ENCODE measurements around the gene HMCN1.

The HMCN1 gene

GRCh38 chr1:185733818-185734735 is at the start of gene HMCN1:
Gene HMCN1 (plus strand): TSS chr1:185734391. CDS start chr1:185734780, 389 bp downstream.
- DNase-seq, result no peak

DNA sequence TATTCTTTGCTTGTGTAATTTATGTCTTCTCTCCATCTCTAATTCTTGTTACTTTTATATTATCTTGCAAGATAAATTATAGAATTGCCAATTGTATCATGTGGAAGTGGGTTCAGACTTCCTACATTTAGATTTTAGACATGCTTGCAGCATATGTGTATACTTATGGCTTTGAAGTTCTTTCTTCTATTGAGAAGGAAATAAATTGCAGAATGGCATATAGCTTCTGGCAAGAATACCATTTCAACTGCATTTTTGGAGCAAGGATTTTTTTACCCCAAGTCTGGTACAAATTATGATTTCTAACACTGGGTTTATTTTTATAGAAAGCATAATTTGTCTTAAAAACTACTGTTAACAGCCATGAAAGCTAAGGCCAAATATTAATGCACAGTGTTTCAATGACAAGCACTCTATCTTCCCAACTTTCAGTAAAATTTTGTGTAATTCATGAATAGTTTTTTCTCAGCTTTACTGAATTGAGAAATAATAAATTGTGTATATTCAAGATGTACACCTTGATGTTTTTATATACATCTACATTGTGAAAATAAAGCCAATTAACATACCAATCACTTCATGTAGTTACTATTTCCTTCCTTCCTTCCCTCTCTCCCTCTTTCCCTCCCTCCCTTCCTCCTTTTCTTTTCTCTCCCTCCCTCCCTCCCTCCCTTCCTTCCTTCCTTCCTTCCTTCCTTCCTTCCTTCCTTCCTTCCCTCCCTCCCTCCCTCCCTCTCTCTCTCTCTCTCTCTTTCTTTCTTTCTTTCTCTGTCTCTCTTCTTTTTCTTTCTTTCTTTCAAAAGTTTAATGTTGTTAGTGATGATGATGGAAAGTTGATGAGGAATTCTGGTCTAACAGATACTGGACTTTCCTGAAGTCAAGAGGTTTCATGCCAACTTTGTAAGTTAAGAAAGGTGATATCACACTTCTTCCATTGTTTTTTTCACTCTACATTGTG is 47.1 kb upstream of the HMCN1 start:
- DNase-seq, result no peak

DNA sequence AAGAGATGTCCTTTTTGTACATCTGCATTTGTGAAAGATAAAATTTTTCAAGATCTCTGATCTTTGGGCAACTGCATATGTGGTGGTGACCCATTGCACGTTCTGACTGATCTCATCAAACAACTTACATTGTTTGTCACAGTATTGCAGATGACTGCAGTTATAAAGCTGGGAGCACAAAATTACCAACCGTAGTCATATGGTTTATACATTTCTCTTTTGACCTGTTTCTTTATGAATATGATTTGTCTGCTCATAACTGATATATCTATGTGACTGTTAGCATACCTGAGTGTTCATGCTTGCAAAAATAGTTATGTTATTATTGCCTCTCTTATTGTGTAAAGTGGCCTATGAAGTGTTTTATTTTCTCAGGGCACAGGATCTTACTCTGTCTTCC is 43.7 kb upstream of the HMCN1 start:
- DNase-seq, result no peak

DNA sequence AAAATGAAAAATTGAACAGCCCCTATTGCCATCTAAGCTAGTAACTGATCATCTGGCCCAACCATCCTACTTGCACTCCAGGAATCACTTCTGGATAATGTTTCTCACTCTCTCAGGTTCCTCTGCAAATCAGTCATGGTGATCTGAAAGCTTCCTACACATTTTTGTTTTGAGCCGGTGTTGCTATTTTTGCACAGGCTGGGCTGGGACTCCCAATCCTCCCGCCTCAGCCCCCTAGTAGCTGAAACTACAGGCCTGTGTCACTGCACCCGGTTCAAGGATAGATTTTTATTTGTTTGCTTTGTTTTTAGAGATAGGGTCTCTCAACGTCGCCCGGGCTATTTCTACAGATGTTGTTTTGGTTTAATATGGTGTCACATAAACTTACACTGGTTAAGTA is 40.5 kb upstream of the HMCN1 start:
- DNase-seq, result no peak

GRCh38 chr1:185694081-185694480 is 40.1 kb upstream of the HMCN1 start:
- DNase-seq, result no peak

GRCh38 chr1:185695299-185695698 is 38.9 kb upstream of the HMCN1 start:
- DNase-seq, result no peak

DNA sequence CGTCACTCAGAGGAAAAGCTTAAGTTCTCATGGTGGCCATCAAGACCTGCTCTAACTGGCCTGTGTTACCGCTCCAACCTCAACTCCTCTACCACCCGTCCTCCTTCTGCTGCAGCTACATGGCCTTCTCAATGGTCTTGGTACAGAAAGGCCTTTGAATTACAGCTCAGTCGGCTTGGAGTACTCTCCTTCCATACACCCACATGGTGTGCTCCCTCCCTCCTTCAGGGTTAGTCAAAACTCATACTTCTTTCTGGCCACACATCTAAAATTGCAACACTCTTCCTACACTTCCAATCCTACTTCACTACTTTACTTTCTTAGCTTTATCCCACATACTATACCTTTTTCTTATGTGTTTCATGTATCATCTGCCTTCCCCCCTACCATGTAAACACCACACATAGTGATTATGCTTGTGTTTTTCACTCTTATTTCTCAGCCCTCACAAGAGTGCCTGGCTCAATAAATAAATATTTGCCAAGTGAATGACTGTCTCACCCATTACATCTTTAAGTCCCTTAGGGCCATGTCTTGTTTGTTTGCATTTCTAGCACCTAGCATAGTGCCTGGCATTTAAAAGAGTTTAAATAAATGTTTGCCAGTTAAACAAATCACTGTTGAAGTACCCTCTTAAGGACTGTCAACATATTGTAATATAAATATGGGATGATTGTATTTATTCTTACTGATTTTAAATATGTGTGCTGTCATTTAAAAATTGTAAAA is 37.6 kb upstream of the HMCN1 start:
- DNase-seq, result peak; percentile 36

DNA sequence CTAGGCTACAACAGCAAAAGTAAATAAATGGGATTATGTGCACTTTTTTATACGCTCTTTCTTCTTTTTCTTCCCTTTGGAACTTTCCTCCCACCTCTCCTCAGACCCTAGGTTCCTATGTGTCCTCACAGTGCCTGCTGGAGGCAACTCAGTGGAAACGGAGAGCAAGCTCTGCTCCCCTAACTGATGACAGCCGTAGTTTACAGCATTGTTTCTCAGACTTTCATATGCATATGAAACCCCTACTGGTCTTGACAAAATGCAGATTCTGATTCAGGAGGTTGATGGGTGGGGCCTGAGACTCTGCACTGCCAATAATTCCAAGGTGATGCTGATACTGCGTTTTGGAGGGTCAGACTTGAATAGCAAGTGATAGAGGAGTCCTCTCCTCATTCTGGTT is 34.3 kb upstream of the HMCN1 start:
- no peak for DNase-seq

- DNase-seq, result no peak
Observed at GRCh38 chr1:185701650-185702049, 32.5 kb upstream of the HMCN1 start.

- DNase-seq, result no peak
Observed at GRCh38 chr1:185704181-185704580, 30.0 kb upstream of the HMCN1 start.

- DNase-seq, result no peak
Observed at GRCh38 chr1:185716095-185716494, 18.1 kb upstream of the HMCN1 start.

GRCh38 chr1:185719021-185719420 is 15.2 kb upstream of the HMCN1 start:
- no peak for DNase-seq

DNA sequence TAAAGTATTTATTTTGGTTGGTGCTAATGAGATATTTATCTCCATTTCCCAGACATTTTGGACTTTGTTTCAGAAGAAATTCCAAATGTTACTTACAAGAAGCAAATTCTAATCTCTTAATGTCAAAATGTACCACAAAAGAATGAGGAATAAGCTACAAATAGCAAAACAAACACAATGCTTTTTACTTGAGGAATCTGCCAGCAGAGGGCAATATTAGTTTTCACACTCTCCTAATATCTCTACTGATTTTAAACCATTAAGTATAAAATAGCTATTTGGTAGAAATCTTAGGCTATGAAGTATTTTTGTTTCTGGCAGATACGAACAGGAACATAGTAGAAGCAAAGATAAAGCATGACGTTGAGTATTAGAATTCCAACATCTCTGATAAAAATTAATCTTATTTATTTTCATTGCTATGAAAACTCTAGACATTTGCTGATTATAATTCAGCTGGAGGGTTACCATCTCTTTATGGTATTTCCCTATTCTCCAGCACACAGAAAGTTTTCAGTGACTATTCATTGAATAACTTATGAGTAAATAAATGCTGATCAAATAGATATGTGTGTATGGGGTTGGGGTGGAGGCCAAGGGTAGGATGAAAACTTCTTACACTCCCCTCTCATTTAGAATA is 13.4 kb upstream of the HMCN1 start:
- no peak for DNase-seq

DNA sequence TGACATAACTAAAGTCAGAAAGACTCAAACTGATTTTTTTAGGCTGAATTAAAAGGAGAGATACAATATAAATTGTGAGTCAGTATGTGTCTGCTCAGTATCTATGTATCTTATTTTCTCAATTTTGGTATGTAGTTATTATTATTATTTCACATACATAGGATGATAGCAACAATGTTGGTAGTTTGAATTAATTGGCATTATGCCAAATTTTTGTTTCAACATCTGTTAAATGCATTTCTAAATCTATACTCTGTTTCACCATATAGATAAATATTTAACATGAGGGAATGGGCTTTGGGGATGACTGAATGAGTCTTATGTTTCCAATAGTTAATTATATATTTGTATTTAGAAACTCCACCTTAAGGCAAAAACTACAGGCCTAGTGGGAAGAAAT is 12.6 kb upstream of the HMCN1 start:
- DNase-seq, result no peak

DNA sequence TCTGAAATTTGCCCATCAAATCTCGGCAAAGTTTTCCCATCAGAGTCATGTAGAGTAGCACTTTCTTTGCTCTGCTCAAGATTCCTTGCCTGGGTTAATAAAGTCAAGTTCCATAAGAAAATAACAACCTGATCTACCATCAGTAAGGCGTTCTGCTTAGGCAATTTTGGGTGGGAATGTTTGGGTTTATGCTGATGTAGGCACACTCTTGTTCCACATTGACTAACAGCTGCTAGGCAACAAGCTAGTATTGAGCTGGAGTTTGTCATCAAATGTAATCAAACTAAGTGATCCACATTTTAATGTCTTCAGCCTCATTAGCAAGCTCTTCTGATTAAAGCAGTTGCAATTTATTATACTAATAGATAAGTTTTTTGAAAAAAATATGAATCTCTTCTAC is 12.1 kb upstream of the HMCN1 start:
- DNase-seq, result no peak

DNA sequence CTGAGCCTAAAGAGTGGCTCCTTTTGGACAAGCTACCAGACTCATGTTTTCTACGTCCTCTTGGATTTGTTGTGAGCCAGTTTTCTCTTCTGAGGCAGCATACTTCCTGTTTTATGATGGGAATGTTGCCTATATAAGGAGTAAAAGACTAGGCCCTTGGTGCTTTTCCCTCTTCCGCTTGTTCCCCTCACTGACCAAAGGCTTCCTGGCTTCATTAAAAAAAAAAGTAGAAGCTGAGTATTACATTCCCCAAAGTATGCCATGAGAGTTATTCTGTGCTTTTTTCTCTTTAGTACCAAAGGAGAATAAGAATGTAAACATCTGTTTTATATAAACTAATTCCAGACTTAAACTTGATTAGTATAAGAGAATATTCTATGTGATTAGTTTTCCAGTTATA is 6.5 kb upstream of the HMCN1 start:
- DNase-seq, result no peak

- DNase-seq, result no peak
Observed at GRCh38 chr1:185731446-185731845, 2.7 kb upstream of the HMCN1 start.

GRCh38 chr1:185732951-185733350 is 1.2 kb upstream of the HMCN1 start:
- no peak for DNase-seq

GRCh38 chr1:185734929-185735700 is 924 bp downstream of the HMCN1 start:
- DNase-seq, result no peak

GRCh38 chr1:185735701-185736064 is 1.5 kb downstream of the HMCN1 start:
- DNase-seq, result no peak

GRCh38 chr1:185739967-185740366 is 5.8 kb downstream of the HMCN1 start:
- DNase-seq, result no peak

DNA sequence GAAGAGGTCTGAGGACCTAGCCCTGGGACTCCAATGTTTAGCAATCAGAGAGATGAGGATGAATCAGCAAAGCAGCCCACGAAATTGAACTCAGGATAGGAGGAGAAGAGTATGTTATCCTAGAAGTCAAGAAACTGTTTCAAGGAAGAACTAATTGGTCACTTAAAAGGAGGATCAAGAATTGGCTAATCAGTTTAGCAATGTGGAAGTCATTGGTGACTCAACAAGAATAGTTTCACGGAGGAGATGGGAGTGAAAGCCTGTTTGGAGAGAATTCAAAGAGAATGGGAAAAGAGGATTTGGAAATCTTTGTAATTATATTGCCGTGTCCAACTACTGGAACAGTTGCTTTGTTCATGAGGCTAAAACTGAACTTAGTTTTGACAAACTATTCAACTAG is 7.4 kb downstream of the HMCN1 start:
- DNase-seq, result no peak

Data from SHP77 treated with DMSO at 0.1 percent for 48 hours (cell line).